Islet of Langerhans (tissue), 1 donor: ENCODE measurements around the gene SKP1.
"Not testable (repeated sequence)": the region's sequence is repeated elsewhere in the genome, so short reads cannot be mapped to it uniquely, and the experiment has no call there.

Source experiments
- FAIRE-seq: peaks from one replicate; lab custom pipeline; 2011; peaks lifted over from hg19 to GRCh38; lab: Jason Lieb, UNC

Gene SKP1

DNA sequence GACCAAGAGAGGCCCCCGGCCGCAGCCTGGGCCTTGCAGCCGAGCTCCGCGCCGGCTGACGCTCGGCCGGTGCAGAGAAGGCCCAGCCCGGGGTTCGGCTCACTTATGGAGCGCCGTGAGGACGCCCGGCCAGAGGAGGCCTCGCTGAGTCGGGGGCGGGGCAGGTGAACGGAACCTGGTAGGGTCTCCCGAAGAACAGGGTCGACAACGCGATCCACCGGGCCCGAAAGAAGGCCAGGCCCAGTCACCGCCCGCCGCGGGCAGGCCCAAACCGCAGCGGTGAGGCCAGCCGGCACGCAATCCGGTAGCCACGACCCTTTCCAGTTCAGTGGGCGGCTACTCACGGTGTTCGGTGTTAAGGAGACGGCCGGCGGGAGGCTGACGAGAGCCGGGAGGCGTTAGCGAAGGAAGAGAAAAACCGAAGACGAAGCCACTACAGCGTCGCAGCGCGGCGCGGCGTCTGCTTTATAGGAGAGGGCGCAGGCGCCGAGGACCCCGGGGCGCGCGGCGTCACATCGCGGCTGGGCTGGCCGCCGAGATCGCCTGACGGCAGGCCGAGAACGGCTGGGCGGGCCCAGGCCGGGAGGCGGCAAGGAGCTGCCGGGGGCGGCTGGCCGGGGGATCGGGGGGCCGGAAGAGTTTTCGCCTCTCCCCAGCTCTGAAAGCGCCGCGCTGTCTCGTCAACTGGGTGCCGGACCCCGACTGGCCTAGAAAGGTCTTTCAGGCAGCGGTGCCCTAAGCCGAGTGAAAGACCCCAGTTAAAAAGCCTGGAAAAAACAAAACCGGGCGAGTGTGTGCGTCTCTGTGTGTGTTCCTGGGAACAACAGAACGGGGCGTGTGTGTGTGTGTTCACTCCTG lies at the start of gene SKP1:
TSS of gene SKP1 (minus strand) at position 440 of the 858 bp plus-strand sequence. CDS start 2,928 bp downstream, outside the sequence.
- FAIRE-seq, result no peak

DNA sequence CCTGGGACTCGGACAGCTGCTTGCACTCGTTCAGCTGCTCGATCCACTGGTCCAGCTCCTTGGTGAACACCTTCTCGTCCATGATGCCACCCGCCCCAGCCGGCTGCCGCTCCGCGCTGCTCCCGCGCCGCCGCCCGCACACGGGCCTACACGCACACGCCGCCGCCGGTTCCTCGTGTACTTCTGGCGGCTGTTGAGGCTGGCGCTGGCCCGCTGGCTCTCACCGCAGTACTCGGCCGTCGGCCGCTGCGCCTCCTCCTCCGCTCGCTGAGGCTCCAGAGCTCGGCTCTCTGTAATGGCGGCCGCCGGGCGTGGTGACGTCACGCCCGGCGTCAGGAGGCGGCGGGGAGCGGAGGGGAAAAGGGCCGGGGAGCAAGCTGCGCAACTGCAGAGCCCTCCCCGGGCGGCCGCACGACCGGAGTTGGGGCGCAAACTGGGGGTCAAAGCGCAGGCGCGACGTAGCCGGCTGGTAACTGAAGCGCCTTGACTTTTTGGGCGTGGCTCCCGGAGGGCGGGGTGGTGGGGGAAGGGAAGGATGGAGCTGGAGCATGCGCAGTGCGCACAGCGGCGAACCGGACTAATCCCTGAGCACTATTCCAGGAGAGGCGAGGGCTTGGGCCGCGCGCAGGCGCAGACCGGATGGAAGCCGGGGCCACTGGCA lies 49.2 kb upstream of the SKP1 start, which contains the start of gene PPP2CA:
TSS of gene PPP2CA (minus strand) at position 294 of the 661 bp plus-strand sequence. CDS start at position 82, 212 bp downstream.
- no peak for FAIRE-seq

DNA sequence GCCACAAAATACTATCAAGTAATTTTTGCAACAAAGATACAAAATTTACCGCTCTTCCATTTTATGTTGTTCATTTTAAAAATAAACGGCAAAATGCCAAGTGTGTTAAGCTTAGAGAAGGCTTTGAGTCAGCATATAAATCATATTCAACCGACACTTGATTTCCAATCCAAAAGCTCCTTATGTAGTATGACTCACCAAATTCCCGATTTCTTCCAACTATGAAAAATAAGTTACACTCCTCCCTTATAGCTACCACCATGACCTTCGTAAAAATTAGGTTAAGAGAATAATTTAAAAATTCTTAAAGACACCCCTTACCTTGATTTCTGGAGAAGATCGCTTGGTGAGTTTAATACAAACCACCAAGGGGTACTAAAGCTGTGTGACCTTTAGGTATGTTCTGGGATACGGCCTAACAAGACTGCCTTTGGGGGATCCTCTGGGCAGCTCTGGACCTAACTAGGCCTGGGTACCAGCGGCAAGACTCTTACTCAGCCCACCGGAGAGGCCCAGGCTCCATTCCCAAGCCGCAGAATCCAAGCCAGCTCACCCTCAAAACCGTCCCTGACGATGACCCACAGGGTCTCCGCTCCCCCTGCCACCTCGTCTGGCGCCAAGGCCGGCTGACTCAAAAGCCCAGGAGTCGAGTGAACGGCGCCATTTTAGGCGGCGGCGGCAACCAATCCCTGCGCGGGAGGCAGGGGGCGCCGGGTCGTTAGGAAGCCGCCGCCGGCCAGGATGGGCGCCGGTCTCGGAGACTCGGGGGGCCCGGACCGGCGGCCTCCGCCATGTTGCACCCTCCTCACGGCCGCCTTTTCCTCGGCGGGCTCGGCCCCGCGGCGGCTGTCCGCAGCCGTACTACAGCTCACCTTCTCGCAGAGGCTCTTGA lies 48.4 kb upstream of the SKP1 start:
- no peak for FAIRE-seq

- no peak for FAIRE-seq
Observed at GRCh38 chr5:134223406-134224248, 46.9 kb upstream of the SKP1 start.

- FAIRE-seq, result not testable (repeated sequence)
Observed at GRCh38 chr5:134221690-134222089, 44.9 kb upstream of the SKP1 start.

DNA sequence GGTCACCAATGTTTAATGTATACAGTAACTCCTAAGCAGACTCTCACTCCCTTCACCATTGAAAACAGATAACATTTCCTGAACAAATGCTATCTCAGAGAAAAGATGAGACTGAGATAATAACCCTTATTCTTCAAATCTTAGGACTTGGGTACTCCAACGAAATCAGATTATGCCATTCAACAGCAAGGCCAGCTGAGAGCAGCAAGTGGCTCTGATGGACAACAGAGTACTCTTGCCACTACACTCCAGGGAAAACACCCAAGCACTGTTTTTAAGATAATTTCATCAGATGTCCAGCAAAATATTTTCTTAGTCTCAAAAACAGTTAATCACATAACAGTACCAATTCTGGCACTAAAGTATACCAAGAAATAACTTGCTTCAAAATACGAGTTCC lies 39.0 kb upstream of the SKP1 start:
- no peak for FAIRE-seq

GRCh38 chr5:134211263-134212031 lies 34.7 kb upstream of the SKP1 start:
- not testable (repeated sequence) for FAIRE-seq

DNA sequence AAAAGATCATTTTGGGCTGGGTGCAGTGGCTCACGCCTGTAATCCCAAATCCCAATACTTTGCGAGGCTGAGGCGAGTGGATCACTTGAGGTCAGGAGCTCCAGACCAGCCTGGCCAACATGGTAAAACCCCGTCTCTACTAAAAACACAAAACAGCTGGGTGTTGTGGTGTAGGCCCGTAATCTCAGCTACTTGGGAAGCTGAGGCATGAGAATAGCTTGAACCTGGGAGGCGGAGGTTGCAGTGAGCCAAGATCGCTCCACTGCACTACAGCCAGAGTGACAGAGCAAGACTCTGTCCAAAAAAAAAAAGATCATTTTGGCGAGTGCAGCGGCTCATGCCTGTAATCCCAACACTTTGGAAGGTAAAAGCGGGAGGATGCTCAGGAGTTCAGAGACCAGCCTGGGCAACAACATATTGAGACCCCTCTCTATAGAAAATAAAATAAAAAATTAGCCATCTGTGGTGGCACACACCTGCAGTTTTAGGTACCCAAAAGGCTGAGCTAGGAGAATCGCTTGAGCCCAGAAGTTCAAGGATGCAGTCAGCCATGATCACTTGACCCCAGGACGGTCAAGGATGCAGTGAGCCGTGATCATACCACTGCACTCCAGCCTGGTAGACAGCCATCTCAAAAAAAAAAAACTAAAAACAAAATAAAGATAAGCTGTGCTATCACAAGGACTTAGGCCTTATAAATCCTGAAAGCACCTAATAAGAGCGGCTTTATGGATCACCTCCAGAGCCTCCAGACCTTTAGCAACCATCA lies 32.9 kb upstream of the SKP1 start:
- FAIRE-seq, result no peak

DNA sequence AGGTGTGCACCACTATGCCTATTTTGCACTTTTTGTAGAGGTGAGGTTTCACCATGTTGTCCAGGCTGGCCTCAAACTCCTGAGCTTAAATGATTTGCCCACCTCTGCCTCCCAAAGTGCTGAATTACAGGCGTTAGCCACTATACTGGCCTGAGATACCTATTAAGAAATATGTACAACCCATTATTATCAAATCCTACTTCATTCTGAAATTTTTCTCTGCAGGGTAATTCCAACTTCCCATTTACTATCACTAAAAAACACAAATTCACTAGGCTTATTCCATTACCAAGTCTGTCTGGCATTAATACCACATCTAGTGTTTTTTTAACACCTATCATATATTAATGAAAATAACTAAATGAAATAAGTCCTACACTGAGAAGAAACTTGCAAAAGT lies 30.9 kb upstream of the SKP1 start:
- FAIRE-seq, result no peak

DNA sequence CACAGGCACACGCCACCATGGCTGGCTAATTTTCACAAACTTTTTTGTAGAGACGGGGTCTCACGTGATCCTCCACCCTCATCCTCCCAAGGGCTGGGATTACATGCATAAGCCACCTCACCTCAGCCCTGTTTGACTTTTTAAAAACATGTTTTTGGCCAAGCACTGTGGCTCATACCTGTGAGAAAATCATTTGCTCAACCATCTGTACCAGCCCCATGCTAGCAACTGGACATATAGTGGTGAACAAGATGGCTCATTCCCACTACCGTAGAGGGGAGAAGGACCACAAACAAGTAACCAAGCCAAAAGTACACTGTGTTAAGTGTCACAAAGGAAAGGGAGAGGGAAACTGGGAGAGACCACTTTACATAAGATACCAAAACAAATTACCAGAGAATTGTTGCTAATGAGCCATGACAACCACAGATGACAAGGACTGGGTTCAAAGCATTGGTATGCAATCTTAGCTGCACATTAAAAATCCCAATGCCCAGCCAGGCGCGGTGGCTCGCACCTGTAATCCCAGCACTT lies 29.9 kb upstream of the SKP1 start:
- FAIRE-seq, result no peak

GRCh38 chr5:134204575-134204974 lies 27.8 kb upstream of the SKP1 start:
- FAIRE-seq, result no peak

DNA sequence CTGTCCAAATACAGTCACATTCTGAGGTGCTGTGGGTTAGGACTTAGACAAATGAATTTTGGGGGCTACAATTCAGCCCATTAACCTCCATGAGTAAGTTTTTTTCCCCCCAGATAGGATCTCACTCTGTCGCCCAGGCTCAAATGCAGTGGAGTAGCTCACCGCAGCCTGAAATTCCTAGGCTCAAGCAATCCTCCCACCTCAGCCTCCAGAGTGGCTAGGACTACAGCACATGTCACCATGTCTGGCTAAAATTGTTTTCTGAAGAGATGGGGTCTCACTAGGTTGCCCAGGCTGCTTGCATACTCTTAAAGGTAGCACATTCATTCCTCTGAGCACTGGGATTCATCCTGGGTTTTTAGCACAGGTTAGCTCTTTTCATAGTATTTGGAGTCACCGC lies 26.9 kb upstream of the SKP1 start:
- FAIRE-seq, result no peak

GRCh38 chr5:134195666-134196065 lies 18.9 kb upstream of the SKP1 start:
- FAIRE-seq, result no peak

DNA sequence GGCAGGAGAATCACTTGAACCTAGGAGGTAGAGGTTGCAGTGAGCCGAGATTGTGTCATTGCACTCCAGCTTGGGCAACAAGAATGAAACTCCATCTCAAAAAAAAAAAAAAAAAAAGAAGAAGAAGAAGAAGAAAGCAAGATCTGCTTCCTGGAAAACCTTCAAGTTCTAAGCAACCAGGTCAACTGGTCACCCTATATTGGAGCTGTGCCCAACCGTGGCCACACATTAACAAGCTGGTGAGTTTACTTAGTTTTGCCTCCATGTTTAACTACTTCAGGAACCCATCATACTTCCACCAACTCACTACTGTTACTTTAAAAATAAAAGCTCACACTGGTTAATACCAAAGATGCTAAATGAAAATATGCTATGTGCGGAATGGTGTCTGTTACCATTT lies 12.3 kb upstream of the SKP1 start:
- FAIRE-seq, result no peak

- no peak for FAIRE-seq
Observed at GRCh38 chr5:134188092-134188491, 11.3 kb upstream of the SKP1 start.

DNA sequence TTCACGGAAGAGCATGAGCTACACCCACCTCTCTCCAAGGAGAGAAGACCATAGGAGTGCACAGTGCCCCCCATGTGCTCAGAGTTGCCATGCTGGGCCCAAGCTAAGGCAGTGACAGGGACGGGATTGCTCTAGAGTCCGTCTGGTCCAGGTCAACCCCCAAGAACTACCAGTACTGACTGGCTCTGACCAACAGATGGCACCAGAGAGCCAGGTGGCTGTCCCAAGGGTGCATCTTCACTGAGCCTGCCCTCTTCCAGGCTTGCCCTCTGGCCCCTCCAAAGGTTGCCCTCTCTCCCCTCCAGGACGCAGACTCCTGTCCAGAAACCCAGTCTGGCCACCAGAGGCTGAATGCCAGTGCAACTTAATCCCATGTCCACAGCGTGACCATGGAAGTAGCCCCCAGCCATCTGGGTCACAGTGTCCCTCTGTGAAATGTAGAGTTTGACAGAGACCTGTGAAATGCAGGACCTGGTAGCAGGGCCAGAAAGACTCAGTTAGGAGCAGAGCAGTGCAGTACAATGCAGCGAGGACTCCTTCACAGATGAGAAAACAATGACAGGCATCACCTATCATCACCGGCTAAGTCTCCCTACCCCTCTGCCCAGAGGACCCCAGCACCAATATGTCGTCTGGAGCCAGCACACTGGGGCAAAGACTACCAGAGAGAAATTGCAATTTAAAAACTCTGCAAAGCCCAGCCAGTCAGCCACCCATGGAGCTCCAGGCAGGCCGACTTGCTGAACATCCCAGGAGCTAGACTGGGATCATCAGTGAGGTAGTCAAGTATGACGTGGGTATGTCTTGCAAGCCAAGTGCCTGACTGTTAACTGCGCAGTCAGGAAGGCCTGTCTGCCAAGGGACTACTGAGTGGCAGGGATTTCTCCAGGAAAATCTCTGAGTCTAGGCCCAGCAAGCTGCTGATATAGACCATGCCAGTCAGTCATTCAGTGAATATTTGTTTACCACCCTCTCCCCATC lies 7.7 kb upstream of the SKP1 start:
- no peak for FAIRE-seq

DNA sequence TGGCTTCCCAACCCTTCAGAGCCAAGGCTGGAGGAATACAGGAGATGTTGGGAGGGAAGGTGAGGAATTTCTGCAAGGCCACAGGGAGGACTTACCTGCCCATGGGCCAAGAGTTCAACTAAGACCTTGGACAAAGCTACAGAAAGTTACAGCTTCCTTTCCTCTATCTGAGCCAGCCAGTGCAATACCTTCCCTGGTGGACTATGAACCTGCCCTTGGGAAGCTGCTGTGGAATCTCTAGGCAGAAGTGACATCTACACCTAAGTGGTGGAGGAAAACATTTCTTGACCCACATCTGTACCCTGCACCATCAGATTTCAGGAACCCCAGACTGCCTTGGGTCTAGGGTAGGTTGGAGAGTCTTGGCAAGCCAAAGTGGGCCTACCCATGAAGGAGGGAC lies 6.7 kb upstream of the SKP1 start:
- no peak for FAIRE-seq

DNA sequence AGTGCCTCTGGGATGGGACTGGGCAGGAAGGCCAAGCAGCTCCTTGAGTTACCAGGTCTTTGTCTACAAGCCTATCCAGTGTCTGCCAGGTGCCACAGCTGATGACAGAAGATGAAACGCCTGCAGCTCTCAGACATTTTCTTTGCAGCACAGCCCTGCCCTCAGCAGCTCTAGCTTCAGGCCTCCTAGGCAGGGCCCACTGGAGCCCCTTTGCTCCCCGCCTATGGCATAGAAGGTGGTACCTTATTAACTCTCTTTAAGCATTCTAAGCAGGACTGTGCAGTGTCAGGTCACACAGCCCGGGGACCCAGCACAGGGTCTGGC lies 1.3 kb upstream of the SKP1 start:
- no peak for FAIRE-seq
